ENCODE results near the gene FTSJ1.
"Not testable (repeated sequence)": the region's sequence is repeated elsewhere in the genome, so short reads cannot be mapped to it uniquely, and the experiment has no call there.

FTSJ1 gene

DNA sequence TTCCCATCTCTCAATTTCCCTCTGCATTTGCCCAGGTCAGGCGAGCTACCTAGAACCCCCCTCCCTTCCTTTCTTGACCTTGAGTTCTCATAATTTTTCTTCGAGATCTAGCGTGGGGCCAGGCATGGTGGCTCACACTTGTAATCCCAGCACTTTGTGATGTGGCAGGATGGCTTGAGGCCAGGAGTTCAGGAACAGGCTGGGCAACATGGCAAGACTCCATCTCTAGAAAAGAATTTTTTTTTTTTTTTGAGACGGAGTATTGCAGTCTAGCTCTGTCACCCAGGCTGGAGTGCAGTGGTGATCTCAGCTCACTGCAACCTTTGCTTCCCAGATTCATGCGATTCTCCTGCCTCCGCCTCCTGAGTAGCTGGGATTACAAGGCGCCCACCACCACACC is 28.3 kb downstream of the FTSJ1 start:
- DNase-seq: no peak

DNA sequence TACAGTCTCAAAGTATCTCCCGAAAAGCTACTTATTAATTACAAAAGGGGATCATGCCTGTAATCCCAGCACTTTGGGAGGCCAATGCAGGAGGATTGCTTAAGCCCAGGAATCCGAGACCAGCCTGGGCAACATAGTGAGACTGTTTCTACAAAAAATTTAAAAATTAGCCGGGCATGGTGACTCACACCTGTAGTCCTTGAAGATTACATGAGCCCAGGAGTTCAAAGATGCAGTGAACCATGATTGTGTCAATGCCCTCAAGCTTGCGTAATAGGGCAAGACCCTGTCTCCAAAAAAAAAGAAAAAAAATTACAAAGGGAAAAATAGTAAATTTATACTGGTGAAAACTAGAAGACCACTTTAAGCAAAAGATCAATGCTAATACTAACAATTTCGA is 29.5 kb downstream of the FTSJ1 start:
- DNase-seq: no peak

DNA sequence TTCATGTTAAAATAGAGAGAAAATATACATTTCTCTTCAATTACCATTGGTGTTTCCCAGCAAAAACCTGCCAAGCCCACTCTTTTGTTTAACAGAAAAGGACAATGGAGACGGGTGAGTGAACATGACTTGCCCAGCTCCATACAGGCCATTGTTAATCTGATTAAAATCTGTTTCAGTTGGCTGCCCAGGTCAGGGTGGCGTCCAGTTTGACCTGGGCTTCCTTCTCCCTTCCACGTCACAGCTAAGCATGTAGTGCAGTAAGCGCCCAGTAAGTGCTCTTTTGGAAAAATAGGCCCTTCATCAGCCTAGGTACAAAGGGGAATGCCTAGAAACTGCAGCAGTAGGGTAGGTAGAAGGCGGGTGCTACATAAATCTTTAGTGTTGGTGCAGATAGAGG is 31.2 kb downstream of the FTSJ1 start:
- DNase-seq: no peak

DNA sequence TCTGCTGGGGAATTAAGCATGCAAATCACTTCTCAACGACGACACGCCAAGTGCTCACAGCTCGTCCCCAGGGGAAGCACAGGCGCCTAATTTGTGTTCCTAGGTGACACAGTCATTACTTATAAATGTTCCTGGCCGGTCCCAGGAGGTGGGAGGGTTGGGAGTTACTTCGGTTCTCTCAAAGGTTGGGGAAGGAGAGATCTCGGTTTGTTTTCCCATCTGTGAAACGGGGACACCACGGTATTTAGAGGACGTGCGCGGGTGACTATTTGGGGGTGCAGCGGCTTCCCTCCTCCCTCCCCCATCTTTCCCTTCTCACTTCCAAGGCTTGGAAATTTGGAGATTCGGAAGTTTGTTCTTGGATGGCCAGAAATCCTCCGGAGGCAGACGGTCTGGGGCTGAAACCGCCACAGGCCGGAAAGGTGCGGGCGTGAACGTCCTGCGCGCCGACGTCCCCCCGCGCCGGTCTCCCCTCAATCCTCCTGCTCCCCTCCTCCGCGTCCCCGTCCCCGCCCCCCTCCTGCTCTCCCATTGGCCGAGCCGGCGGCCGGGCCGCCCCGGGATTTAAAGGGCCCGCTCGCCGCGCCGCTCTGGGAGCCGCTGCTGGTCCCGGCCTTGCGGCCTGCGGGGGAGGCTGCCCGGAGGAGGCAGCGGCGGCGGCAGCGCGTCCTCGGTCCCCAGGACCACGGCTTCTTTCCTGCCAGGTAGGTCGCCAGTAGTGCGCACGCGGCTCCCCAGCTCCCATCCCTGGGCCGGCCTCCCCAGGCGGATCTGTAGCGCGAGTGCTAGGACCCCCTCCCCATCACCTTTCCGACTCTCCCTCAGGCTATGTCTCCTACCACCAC is 32.6 kb downstream of the FTSJ1 start, which contains the start of gene PORCN:
TSS of gene PORCN (plus strand) at position 593 of the 845 bp plus-strand sequence. CDS start 829 bp downstream, outside the sequence.
- peak; percentile 78 for DNase-seq

DNA sequence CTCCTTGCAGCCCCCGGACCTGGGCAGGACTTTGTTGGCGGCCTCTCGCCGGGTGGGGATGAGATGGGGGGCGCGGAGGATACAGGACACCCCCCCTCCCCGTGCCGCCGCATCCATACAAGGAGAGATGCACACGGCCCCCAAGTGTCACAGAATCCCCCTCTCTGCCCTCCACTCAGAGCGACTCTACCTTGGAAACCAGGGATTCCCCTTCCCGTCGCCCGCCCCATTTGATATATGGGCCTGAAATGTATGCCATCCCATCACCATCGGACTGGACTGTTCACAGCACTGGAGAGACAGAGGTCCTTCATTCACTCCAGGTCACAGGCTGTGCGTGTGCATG is 33.2 kb downstream of the FTSJ1 start:
- no peak for DNase-seq

DNA sequence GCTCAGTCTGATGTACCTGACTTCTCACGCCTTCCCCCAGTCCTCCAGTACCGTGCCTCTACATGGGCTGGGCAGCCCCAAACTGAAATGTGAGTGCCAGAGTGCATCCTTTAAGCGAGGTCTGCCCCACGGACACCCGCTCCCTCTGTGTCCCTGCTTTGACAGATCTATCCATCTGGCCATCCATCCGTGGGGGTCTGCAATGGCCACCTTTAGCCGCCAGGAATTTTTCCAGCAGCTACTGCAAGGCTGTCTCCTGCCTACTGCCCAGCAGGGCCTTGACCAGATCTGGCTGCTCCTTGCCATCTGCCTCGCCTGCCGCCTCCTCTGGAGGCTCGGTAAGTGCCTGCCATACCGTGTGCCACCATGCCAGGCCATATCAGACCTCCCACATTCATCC is 33.6 kb downstream of the FTSJ1 start:
- no peak for DNase-seq

DNA sequence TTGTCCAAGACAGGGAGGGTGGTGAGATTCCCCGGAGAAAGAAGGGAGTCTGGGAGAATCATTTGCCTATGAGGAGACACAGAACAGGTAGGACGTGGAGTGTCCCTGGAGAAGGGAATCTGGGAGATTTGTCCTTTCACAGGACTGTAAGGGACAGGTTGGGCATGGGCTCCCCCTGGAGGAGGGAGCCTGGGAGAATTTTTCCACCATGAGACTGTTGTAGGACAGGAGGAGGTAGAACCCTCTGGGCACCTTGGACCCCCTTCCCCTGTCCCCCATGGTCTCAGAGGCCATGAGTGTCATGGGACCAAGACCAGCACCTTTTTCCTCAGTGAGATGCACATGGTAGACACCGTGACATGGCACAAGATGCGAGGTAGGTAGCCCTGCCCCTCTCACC is 35.6 kb downstream of the FTSJ1 start:
- DNase-seq: no peak

DNA sequence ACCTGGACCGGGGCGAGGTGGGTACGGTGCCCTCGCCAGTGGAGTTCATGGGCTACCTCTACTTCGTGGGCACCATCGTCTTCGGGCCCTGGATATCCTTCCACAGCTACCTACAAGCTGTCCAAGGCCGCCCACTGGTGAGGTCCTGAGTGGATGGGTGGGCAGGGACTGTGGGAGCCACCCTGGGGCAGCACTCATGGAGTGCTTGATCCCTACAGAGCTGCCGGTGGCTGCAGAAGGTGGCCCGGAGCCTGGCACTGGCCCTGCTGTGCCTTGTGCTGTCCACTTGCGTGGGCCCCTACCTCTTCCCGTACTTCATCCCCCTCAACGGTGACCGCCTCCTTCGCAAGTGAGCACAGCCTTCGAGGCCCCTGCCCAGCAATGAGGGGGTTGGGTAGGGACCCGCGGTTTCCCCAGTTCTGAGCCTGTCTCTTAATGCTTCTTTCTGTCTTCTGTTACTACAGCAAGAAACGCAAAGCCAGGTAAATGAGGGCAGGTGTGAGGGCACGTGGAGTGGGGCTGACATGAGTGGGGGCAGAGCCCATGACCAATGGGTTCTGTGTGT is 36.5 kb downstream of the FTSJ1 start:
- no peak for DNase-seq

DNA sequence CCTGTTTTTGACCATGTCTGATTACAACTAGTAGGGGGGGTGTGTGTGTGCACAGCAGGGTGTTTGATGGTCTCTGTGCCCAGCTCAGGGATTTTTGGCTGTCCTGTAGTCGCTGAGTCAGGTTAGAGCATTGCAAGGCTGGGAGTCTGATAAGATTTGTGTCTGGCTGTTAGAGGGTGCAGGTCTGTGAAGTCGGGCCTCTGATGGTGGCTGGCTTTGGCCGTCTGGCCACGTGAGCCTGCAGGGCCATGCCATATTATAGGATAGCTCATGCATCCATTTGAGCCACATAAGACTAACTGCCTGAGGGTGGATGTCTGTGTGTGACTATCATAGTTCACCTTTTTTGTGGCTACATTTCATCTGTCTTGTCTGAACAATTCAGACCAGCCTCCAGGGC is 37.7 kb downstream of the FTSJ1 start:
- no peak for DNase-seq

DNA sequence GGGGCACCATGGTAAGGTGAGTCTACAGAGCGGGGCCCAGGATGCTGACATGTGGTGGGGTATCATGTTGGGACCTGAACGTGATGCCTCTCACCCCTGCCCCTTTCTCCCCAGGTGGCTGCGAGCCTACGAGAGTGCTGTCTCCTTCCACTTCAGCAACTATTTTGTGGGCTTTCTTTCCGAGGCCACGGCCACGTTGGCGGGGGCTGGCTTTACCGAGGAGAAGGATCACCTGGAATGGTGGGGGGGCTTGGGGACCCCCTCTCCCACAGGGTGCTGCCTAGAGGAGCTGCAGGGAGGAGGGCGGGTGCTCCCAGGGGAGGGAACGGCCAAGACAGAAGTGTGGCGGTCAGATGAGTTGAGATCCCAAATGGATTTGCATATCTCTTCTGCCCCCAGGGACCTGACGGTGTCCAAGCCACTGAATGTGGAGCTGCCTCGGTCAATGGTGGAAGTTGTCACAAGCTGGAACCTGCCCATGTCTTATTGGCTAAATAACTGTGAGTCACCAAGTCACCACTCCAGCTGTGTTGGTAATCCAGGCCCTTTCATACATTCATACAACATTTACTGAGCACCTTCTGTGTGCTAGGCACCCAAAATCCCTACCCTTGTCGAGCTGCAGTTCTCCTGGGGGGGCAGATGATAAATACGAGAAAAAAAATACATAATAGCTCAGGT is 38.3 kb downstream of the FTSJ1 start:
- DNase-seq: no peak

DNA sequence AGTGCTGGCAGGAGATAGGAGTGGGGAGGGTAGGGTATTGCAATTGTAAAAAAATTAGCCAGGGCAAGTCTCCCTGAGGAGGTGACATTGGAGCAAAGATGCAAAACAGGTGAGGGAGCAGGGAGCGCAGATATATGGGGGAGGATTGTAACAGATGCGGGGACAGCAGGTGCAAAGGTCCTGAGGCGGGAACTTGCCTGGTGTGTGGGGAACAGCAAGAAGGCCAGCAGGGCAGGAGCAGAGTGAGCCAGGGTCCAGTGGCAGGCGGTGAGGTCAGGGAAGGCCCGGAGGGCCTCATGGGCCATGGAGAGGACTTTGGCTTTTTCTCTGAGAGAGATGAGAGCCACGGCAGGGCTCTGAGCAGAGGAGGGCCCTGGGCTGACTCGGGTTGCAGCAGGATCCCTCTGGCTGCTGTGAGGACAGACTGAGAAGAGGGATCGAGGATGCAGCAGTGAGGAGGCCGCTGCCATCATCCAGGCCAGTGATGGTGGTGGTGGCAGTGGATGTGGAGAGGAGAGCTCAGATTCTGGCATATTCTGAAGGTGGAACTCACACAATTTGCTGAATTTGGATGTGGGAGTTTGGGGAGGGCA is 39.0 kb downstream of the FTSJ1 start:
- no peak for DNase-seq

DNA sequence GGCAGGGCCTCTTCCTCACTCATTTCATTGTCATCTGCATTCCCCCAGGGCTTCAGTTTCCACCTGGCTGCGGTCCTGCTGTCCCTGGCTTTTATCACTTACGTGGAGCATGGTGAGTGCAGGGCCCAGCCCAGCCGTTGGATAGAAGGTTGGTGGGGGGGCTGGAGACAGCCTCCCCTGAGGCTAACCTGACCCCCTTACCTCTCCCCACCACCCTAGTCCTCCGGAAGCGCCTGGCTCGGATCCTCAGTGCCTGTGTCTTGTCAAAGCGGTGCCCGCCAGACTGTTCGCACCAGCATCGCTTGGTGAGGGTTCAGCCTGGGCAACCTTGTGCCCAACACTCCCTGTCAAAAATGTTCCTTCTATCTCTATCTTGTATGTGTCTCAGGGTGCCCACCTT is 39.8 kb downstream of the FTSJ1 start:
- DNase-seq: no peak

DNA sequence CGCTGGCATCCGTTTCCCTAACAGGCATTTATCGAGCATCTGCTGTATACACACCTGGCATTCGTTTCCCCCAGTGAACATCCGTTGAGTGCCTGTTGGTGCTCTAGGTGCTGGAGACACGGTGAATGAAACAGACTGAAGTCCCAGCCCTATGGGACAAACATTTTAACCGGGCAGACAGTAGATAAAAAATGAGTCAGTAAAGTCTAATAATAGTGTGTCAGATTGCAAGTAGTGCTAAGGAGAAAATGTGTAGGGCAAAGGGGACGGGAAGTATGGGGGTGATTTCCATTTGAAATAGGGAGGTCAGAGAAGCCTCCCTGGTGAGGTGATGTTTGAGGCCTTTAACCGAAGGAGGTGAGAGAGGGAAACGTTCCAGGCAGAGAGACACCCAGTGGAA is 40.3 kb downstream of the FTSJ1 start:
- no peak for DNase-seq

DNA sequence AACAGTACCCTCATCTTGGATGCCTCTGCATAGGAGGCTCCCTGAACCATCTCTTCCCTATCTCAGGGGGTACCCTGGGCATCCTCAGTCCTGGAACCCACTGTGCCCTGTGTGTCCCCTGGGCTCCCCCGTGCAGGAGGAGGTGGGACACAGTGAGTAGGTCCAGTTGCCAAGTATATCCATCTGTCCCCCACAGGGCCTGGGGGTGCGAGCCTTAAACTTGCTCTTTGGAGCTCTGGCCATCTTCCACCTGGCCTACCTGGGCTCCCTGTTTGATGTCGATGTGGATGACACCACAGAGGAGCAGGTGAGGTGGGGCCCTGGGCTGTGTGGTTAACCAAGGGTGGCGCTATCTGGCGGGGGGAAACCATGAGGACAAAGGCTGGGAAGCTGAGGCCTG is 41.0 kb downstream of the FTSJ1 start:
- no peak for DNase-seq

DNA sequence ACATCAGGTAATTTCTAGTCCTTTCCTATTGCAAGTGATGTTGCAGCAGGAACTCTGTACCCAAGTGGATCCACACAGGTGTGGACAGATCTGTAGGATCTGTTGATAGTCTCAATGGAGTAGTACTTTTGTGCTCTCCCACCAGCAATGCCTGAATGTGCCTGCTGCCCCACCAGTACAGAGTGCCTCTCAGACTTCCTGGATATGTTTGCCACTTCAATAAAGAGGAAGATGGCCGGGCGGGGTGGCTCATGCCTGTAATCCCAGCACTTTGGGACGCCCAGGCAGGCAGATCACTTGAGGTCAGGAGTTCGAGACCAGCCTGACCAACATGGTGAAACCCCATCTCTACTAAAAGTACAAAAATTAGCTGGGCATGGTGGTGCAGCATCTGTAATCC is 43.5 kb downstream of the FTSJ1 start:
- DNase-seq: not testable (repeated sequence)

DNA sequence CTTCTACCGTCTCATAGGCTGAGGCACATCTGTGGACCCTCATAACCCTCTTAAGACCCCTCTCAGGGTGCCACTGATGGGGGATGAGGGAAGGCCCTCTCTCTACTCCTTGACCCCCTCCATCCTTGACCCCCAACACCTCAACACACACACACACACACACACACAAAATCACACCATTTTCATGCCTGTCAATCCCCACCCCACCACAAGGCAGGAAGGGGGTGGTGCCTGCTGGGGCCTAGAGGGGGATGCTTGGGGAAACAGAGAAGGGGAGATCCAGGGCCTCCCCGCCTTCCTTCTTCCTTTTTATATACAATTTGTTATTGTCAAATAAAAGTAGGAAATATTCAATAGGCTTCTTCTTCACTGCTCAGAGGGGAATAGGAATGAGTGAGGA is 44.5 kb downstream of the FTSJ1 start:
- no peak for DNase-seq

DNA sequence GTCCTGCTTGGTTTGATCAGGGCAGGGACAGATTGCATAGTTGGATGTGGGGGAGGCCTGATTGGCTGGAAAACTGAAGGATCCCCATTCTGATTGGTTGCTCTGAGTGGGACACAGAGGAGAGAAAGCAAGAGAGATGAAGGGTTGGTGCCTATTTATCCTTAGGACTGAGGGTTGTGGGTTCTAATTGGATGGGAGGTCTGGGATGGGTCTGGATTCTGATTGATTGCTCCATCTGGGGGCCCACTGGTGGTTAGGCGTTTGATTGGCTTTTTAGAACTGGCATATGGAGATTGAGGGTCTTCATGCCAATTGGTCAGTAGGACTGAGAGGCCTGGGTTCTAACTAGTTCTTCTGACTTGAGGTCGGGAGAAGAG is 45.0 kb downstream of the FTSJ1 start:
- DNase-seq: no peak

DNA sequence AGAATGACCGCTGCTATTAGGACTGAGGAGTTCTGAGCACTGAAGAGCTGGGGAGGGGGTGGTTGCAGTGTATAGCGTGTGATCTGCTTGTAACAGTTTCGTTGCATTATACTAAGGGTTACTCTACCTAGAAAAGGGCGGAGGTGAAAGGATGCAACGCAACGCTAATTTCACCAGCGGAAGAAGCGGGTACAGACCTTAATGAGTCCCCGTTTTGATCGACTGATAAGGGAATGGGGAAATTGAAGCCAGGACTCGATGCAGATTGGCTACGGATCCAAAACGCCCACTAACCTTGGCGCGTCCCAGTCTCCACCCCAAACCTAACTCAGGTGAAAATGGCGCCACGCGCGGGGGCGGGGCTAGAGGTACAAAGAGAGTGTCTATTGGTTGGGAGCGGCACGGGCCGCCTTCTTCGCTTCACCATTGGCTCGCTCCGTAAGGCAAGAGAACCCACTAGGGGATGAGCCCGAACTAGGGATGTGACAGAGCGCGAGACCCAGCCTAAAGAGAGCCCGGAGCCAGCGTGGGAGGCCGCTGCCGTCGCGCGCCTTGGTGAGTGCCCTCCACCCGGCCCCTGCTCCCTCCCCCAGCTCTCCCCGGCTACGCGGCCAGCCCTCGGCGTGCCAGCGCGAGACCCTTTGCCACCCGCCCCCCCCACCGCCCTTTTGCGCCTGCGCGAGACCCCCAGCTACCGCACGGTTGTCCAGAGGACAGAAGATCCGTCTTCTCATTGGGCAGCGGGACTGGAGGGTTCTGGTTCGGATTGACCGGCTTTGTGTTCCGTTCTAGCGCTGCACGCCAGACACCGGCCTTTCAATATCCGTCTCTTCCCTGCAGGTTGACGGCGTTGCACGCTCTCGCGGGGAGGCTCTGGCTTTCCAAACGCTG is 45.6 kb downstream of the FTSJ1 start, which contains the start of gene EBP:
TSS of gene EBP (plus strand) at position 456 of the 891 bp plus-strand sequence. CDS start 1,964 bp downstream, outside the sequence.
- DNase-seq: peak; percentile 88

DNA sequence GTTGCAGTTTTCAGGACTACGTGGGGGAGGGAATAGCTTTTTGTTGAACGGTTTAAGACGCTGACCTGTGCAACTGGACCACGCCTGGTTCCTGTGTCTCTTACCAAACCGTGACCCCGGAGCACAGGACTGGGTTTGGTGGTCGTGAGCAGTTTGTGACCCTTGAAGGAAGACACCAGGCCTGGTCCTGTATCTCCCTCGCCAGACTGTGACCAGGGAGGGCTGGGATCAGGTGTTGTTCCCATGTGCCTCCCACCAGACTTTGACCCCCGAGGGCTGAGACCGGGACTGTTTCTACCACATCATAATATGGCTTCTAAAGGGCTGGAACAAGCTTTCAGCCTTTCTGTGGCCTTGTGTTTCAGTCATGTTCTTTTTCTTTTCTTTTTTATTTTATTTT is 46.3 kb downstream of the FTSJ1 start:
- DNase-seq: no peak

DNA sequence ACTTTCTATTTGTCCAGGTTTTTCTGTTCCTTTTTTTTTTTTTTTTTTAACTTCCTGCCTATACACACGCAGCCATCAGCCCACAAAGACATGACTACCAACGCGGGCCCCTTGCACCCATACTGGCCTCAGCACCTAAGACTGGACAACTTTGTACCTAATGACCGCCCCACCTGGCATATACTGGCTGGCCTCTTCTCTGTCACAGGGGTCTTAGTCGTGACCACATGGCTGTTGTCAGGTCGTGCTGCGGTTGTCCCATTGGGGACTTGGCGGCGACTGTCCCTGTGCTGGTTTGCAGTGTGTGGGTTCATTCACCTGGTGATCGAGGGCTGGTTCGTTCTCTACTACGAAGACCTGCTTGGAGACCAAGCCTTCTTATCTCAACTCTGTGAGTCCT is 47.7 kb downstream of the FTSJ1 start:
- no peak for DNase-seq

DNA sequence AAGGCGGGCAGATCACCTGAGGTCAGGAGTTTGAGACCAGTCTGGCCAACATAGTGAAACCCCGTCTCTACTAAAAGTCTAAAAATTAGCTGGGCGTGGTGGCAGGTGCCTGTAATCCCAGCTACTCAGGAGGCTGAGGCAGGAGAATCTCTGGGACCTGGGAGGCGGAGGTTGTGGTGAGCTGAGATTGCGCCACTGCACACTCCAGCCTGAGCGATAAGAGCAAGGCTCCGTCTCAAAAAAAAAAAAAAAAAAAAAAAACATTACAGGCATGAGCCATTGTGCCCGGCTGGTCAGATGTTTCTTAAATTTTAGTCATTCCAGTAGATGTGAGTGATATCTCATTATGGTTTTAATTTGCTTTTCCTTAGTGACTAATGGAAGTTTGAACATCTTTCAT is 49.9 kb downstream of the FTSJ1 start:
- not testable (repeated sequence) for DNase-seq

DNA sequence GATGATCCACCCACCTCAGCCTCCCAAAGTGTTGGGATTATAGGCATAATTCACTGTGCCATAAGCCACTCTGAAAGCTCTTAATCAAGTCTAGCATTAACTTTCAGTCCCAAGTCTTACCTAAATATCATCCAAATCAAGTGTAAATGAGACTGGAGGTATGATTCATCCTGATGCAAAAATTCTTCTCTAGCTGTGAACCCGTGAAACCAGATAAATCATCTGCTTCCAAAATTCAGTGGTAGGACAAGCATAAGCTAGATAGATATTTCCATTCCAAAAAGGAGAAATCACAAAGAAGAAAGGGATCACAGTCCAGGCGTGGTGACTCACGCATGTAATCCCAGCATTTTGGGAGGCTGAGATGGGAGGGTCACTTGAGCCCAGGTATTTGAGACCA is 54.7 kb downstream of the FTSJ1 start:
- no peak for DNase-seq

Data from stimulated activated CD4-positive, alpha-beta T cell treated with anti-CD3 and anti-CD28 coated beads, Interleukin-12 subunit alpha, Interleukin-12 subunit beta, amount 100 ng/mL, for 4 hours (primary cell).